ENCODE results near the gene RDX.

- TF ChIP-seq, protein P1, sequence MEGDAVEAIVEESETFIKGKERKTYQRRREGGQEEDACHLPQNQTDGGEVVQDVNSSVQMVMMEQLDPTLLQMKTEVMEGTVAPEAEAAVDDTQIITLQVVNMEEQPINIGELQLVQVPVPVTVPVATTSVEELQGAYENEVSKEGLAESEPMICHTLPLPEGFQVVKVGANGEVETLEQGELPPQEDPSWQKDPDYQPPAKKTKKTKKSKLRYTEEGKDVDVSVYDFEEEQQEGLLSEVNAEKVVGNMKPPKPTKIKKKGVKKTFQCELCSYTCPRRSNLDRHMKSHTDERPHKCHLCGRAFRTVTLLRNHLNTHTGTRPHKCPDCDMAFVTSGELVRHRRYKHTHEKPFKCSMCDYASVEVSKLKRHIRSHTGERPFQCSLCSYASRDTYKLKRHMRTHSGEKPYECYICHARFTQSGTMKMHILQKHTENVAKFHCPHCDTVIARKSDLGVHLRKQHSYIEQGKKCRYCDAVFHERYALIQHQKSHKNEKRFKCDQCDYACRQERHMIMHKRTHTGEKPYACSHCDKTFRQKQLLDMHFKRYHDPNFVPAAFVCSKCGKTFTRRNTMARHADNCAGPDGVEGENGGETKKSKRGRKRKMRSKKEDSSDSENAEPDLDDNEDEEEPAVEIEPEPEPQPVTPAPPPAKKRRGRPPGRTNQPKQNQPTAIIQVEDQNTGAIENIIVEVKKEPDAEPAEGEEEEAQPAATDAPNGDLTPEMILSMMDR (IDR thresholded peaks at IDR 0.05): no peak
- TF ChIP-seq POLR2A (IDR thresholded peaks at IDR 0.05): no peak
These were observed 110.8 kb downstream of the RDX start for GRCh38 chr11:110185599-110185998.
